ENCODE results near the gene HSD3B2. TPM values are rescaled to one million over a fixed set of nuclear protein-coding genes. Genes with fewer than 3 reads are reported as not detected.

HSD3B2 gene
- polyA plus RNA-seq, 1 donor from 2014 or later, result not detected

- Histone ChIP-seq H3F3A (ENCODE audit: insufficient read depth, low read length, poor library complexity, severe bottlenecking) (no peaks in the 10 kb centered on the region), H4K20me1 (ENCODE audit: insufficient read depth) (no peaks in the 10 kb centered on the region), H3K36me3 (ENCODE audit: insufficient read depth, low read length) (no peaks in the 10 kb centered on the region)
These were observed 14.7 kb downstream of the HSD3B2 start for GRCh38 chr1:119429687-119430086.

DNA sequence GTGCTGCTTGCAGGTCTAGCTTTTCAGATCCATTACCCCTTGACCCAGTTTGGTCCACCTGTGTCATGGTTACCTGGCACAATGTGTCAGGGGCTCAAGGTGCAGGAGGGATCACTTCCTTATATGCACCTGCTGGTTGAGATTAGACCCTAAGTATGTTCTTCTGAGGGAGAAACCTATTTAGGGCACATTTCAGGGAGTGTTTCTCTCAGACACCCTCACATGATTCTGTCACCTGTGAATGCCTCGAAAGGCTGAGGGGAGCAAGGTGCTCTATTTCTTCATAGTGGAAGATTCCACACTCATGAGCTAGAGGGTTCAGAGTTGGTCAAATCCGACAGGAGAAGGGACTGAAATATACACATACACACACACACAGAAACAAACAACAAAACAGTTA lies 15.5 kb downstream of the HSD3B2 start:
- no peak overlapping the region for H3K27ac ChIP-seq (ENCODE audit: low read length)
- no peaks in the 10 kb centered on the region for H4K20me1 ChIP-seq (ENCODE audit: insufficient read depth)
- H3K4me3 ChIP-seq (ENCODE audit: low read length), result no peak overlapping the region
- H3K4me2 ChIP-seq (ENCODE audit: low read length), result no peak overlapping the region
- H2AFZ ChIP-seq (ENCODE audit: low read depth, low read length), result no peak overlapping the region
- no peaks in the 10 kb centered on the region for H3F3A ChIP-seq (ENCODE audit: insufficient read depth, low read length, poor library complexity, severe bottlenecking)
- no peaks in the 10 kb centered on the region for H3K27me3 ChIP-seq (ENCODE audit: insufficient read depth, low read depth, low read length)
- no peaks in the 10 kb centered on the region for H3K36me3 ChIP-seq (ENCODE audit: insufficient read depth, low read length)
- no peaks in the 10 kb centered on the region for H3K9me3 ChIP-seq (ENCODE audit: low read length)
- TF ChIP-seq POLR2AphosphoS5 (IDR thresholded peaks at IDR 0.05), result no peak
- no peak for TF ChIP-seq REST (IDR thresholded peaks at IDR 0.05; ENCODE audit: borderline replicate concordance)
- TF ChIP-seq MXI1 (conservative IDR thresholded peaks at IDR 0.05; ENCODE audit: poor library complexity, severe bottlenecking), result no peak
- TF ChIP-seq, protein P1, sequence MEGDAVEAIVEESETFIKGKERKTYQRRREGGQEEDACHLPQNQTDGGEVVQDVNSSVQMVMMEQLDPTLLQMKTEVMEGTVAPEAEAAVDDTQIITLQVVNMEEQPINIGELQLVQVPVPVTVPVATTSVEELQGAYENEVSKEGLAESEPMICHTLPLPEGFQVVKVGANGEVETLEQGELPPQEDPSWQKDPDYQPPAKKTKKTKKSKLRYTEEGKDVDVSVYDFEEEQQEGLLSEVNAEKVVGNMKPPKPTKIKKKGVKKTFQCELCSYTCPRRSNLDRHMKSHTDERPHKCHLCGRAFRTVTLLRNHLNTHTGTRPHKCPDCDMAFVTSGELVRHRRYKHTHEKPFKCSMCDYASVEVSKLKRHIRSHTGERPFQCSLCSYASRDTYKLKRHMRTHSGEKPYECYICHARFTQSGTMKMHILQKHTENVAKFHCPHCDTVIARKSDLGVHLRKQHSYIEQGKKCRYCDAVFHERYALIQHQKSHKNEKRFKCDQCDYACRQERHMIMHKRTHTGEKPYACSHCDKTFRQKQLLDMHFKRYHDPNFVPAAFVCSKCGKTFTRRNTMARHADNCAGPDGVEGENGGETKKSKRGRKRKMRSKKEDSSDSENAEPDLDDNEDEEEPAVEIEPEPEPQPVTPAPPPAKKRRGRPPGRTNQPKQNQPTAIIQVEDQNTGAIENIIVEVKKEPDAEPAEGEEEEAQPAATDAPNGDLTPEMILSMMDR (IDR thresholded peaks at IDR 0.05; ENCODE audit: poor library complexity, severe bottlenecking), result no peak
- no peak for TF ChIP-seq SMC3 (conservative IDR thresholded peaks at IDR 0.05; ENCODE audit: poor library complexity)
- TF ChIP-seq TAF1 (IDR thresholded peaks at IDR 0.05; ENCODE audit: low read depth), result no peak
- no peak for TF ChIP-seq RAD21 (conservative IDR thresholded peaks at IDR 0.05)
- H3K9ac ChIP-seq (ENCODE audit: low read length), result no peak overlapping the region
- H3K9me2 ChIP-seq (ENCODE audit: insufficient read depth, low read length), result no peaks in the 10 kb centered on the region
- no peaks in the 10 kb centered on the region for H3K79me2 ChIP-seq (replicated peaks; ENCODE audit: insufficient read depth, low read length)

More at GRCh38 chr1:119429687-119430086, 14.7 kb downstream of the HSD3B2 start:
- Histone ChIP-seq H2AFZ (ENCODE audit: low read depth, low read length) (no peak overlapping the region), H3K9ac (ENCODE audit: low read length) (no peak overlapping the region), H3K27ac (ENCODE audit: low read length) (no peak overlapping the region), H3K27me3 (ENCODE audit: insufficient read depth, low read depth, low read length) (no peaks in the 10 kb centered on the region), H3K9me3 (ENCODE audit: low read length) (no peaks in the 10 kb centered on the region), H3K79me2 (replicated peaks; ENCODE audit: insufficient read depth, low read length) (no peaks in the 10 kb centered on the region), H3K4me3 (ENCODE audit: low read length) (no peak overlapping the region), H3K9me2 (ENCODE audit: insufficient read depth, low read length) (no peaks in the 10 kb centered on the region), H3K4me2 (ENCODE audit: low read length) (no peak overlapping the region)
- TF ChIP-seq MXI1 (conservative IDR thresholded peaks at IDR 0.05; ENCODE audit: poor library complexity, severe bottlenecking) (no peak), REST (IDR thresholded peaks at IDR 0.05; ENCODE audit: borderline replicate concordance) (no peak), RAD21 (conservative IDR thresholded peaks at IDR 0.05) (no peak)
- TF ChIP-seq, protein P1 (IDR thresholded peaks at IDR 0.05; ENCODE audit: poor library complexity, severe bottlenecking), result no peak
